Epithelial cell of proximal tubule (primary cell): ENCODE data around the gene SLC4A1AP. TPM values are rescaled to one million over a fixed set of nuclear protein-coding genes. Genes with fewer than 3 reads are reported as not detected.
"Not testable (repeated sequence)": the region's sequence is repeated elsewhere in the genome, so short reads cannot be mapped to it uniquely, and the experiment has no call there.

Source experiments
- DNase-seq: peaks from one replicate; pipeline ENCODE4 v3.0.0-alpha.2; 2011; ENCODE audit warnings: low read depth
- H3K4me3 ChIP-seq: 2 replicates; pipeline ENCODE4 v1.5.1; 2011; ENCODE audit warnings: low read depth, mild to moderate bottlenecking, low read length
- CTCF ChIP-seq: conservative IDR thresholded peaks from 2 replicates; pipeline ENCODE4 v1.5.1; 2012; ENCODE audit warnings: low read depth, mild to moderate bottlenecking, low read length
- total RNA-seq: library from RNA; depleted of rRNA; stranded (reverse); fragments of >200 nt; gene quantifications from 2 replicates; pipeline ENCODE4 v1.2.3, GENCODE V29; 2015

The SLC4A1AP gene
- 25.8 and 34.7 TPM in 2 replicates for total RNA-seq

DNA sequence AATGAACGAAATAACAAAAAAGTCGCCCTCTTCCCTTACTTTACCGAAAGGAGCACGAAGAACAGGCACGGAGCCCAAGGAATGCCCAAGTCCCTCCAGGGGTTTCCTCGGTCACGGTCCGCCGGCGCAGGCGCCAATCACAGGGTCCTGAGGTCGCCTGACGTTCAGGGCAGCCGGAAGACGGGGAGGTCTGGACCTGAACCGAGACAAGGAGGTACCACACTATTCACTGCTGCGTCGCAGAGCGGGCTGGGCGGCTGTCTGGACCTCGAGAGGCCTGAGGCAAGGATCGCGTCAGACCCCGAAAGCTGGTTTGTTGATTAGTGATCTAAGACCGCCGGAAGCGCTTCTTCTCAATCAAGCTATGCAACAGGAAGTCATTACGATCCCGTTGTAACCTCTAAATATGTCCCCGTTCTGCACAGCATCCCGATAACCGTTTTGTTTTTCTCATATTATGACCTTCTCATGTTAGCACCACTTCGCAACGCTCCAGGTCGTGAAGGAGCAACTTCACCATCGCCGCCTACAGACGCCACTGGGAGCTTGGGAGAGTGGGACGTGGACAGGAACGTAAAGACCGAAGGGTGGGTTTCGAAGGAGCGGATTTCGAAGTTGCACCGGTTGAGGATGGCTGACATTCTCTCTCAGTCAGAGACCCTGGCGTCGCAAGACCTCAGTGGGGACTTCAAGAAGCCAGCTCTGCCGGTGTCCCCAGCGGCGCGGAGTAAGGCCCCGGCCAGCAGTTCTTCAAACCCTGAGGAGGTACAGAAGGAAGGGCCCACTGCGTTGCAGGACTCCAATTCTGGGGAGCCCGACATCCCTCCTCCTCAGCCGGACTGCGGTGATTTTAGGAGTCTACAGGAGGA lies at the start of gene SLC4A1AP, which contains the start of gene SUPT7L:
Gene SLC4A1AP, plus strand, starts transcription at position 605 of the 869 bp plus-strand sequence. Its CDS starts 26 bp downstream, at position 631.
Gene SUPT7L, minus strand, starts transcription at position 330 of the 869 bp plus-strand sequence. CDS start 1,422 bp downstream, outside the sequence.
- peak; percentile 74 for DNase-seq
- TF ChIP-seq CTCF: no peak
- peak within 1 kb of the TSS; percentile 95 for H3K4me3 ChIP-seq

DNA sequence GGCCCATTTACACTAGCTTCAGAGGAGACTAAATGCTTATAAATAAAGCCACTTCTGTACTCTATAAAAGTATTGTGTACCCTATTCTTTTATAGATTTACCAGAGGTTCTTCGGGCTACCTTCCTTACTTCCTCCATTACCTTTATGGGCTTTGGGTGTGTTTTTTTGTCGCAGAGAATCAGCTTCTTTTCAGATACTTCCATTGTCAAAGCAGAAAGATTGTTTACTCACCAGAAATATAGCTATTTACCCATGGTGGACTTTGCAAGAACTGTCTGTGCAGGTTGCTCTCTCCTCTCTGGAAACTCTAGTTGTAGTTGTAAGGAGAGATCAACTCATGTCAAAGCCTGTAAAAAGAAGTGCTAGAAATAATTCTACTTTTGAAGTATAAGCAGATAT lies 49.7 kb upstream of the SLC4A1AP start:
- DNase-seq: no peak
- H3K4me3 ChIP-seq: no peak overlapping the region
- TF ChIP-seq CTCF: no peak

DNA sequence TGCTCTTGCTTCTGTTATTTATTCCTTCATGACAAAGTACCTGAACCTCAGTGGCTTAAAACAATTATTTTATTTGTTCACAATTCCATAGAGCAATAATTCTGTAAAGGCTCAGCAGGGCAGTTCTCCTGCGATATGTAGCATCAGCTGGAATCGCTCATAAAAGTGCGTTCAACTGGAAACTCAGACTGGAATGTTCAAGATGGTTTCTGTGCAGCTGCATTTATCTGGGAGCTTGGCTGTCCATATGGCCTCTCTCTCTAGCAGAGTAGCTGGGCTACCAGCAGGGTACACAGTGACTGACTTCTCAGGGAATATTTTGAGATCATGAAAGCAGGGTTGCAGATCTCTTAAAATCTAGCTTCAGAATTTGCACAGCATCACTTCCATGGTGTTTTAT lies 48.4 kb upstream of the SLC4A1AP start:
- no peak overlapping the region for H3K4me3 ChIP-seq
- no peak for TF ChIP-seq CTCF

GRCh38 chr2:27621524-27621923 lies 42.2 kb upstream of the SLC4A1AP start:
- no peak overlapping the region for H3K4me3 ChIP-seq
- no peak for DNase-seq
- peak; percentile 18 for TF ChIP-seq CTCF

More for the DNA sequence above, 48.4 kb upstream of the SLC4A1AP start:
- no peak for DNase-seq

- TF ChIP-seq CTCF: no peak
- no peak overlapping the region for H3K4me3 ChIP-seq
- DNase-seq: no peak
These were observed 40.7 kb upstream of the SLC4A1AP start for GRCh38 chr2:27622921-27623384.

DNA sequence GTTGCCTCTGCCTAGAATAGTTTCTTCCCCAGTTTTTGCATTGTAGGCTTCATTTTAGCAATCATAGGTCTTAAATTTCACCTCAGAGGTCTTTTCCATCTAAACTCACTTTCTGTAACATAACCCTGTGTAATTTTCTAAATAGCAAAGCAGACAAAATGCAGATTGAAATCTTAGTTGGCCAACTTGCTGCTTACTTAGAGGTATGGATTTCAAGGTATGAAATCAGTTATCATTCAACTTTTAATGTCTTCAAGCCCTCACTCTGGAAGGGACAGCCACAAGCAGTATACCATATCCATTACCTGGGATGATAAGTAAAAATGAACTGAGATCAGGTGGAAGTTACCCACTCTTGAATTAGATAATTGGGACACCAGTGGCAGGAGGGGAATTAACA lies 38.7 kb upstream of the SLC4A1AP start:
- no peak for TF ChIP-seq CTCF
- DNase-seq: no peak
- no peak overlapping the region for H3K4me3 ChIP-seq

DNA sequence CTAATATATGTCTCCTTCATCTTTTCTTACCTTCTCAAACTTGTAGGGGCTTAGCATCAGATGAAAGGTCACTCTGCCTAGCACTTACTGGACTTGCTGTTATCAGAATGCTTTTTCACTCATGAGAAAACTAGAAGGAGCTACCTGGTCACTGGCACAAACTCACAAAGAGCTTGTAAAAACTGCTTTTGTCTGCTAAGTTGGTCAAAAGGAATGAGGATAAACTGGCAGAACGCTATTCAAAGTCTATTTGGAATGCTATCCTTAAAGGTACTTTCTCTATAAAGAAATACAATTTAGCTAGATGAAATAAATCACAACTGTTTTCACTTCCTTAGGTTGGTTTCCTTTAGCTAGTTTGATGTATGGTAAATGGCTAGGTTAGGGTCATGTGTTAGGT lies 37.4 kb upstream of the SLC4A1AP start:
- DNase-seq, H3K4me3 ChIP-seq: not testable (repeated sequence)

GRCh38 chr2:27626921-27627320 lies 36.8 kb upstream of the SLC4A1AP start:
- DNase-seq, H3K4me3 ChIP-seq: not testable (repeated sequence)
